IPS-20b (cell line): ENCODE results near the gene IFT122.
"Not testable (repeated sequence)": the region's sequence is repeated elsewhere in the genome, so short reads cannot be mapped to it uniquely, and the experiment has no call there.

Experiments used
- H3K27ac ChIP-seq: one replicate; pipeline ENCODE4 v1.5.1; 2013; ENCODE audit warnings: low read length
- H3K27me3 ChIP-seq: 2 replicates; pipeline ENCODE4 v1.6.1; 2013; ENCODE audit warnings: mild to moderate bottlenecking, low read length, inconsistent platforms; ENCODE audit not compliant: insufficient read depth
- H3K36me3 ChIP-seq: 2 replicates; pipeline ENCODE4 v1.6.1; 2013; ENCODE audit warnings: low read depth, mild to moderate bottlenecking, inconsistent platforms, low read length, moderate library complexity; ENCODE audit not compliant: insufficient read depth
- H3K4me1 ChIP-seq: 2 replicates; pipeline ENCODE4 v1.6.1; 2013; ENCODE audit warnings: mild to moderate bottlenecking, control low read depth, inconsistent platforms, low read length, moderate library complexity; ENCODE audit not compliant: insufficient read depth
- H3K4me3 ChIP-seq: 2 replicates; pipeline ENCODE4 v1.5.1; 2013; ENCODE audit warnings: mild to moderate bottlenecking, low read length, inconsistent platforms
- H3K9ac ChIP-seq: 2 replicates; pipeline ENCODE4 v1.6.1; 2013; ENCODE audit warnings: low read depth, mild to moderate bottlenecking, inconsistent platforms, low read length, moderate library complexity
- H3K9me3 ChIP-seq: 2 replicates; pipeline ENCODE4 v1.6.1; 2013; ENCODE audit warnings: mild to moderate bottlenecking, low read depth, low read length, inconsistent platforms; ENCODE audit not compliant: insufficient read depth

The IFT122 gene

GRCh38 chr3:129491794-129492193 lies 51.8 kb downstream of the IFT122 start:
- Histone ChIP-seq H3K36me3 (peaks cover 18% of the 10 kb centered on the region; the same call in 1 of the 2 replicates), H3K4me3 (no peak overlapping the region), H3K9me3 (no peaks in the 10 kb centered on the region), H3K27me3 (no peaks in the 10 kb centered on the region), H3K27ac (no peak overlapping the region), H3K4me1 (peaks cover 10% of the 10 kb centered on the region), H3K9ac (no peak overlapping the region)

GRCh38 chr3:129492691-129493090 lies 52.7 kb downstream of the IFT122 start:
- Histone ChIP-seq H3K4me1 (peaks cover 9% of the 10 kb centered on the region; the same call in 1 of the 2 replicates), H3K36me3 (peaks cover 26% of the 10 kb centered on the region; the same call in 1 of the 2 replicates), H3K9me3 (no peaks in the 10 kb centered on the region), H3K9ac (no peak overlapping the region), H3K4me3 (no peak overlapping the region), H3K27me3 (no peaks in the 10 kb centered on the region), H3K27ac (no peak overlapping the region)

GRCh38 chr3:129493206-129493605 lies 53.2 kb downstream of the IFT122 start:
- H3K9me3 ChIP-seq = no peaks in the 10 kb centered on the region
- peaks cover 9% of the 10 kb centered on the region; the same call in 1 of the 2 replicates for H3K4me1 ChIP-seq
- H3K4me3 ChIP-seq = no peak overlapping the region
- no peaks in the 10 kb centered on the region for H3K27me3 ChIP-seq
- H3K9ac ChIP-seq = no peak overlapping the region
- H3K36me3 ChIP-seq = peaks cover 28% of the 10 kb centered on the region; the same call in 1 of the 2 replicates
- H3K27ac ChIP-seq = no peak overlapping the region

GRCh38 chr3:129494499-129494898 lies 54.5 kb downstream of the IFT122 start:
- not testable (repeated sequence) for H3K4me3 ChIP-seq, H3K9me3 ChIP-seq, H3K27ac ChIP-seq, H3K9ac ChIP-seq, H3K27me3 ChIP-seq, H3K4me1 ChIP-seq
- H3K36me3 ChIP-seq = peaks cover 28% of the 10 kb centered on the region; the same call in 1 of the 2 replicates

GRCh38 chr3:129495006-129495639 lies 55.1 kb downstream of the IFT122 start:
- H3K27me3 ChIP-seq, H3K9me3 ChIP-seq, H3K27ac ChIP-seq, H3K4me3 ChIP-seq, H3K9ac ChIP-seq, H3K4me1 ChIP-seq: not testable (repeated sequence)
- peaks cover 31% of the 10 kb centered on the region for H3K36me3 ChIP-seq

GRCh38 chr3:129497876-129498275 lies 57.9 kb downstream of the IFT122 start:
- H3K4me1 ChIP-seq, H3K9ac ChIP-seq, H3K27me3 ChIP-seq, H3K27ac ChIP-seq, H3K4me3 ChIP-seq, H3K9me3 ChIP-seq: not testable (repeated sequence)
- peaks cover 22% of the 10 kb centered on the region for H3K36me3 ChIP-seq

GRCh38 chr3:129498603-129499488 lies 58.8 kb downstream of the IFT122 start:
- not testable (repeated sequence) for H3K4me1 ChIP-seq, H3K4me3 ChIP-seq, H3K9me3 ChIP-seq, H3K9ac ChIP-seq, H3K27ac ChIP-seq, H3K27me3 ChIP-seq
- peaks cover 25% of the 10 kb centered on the region for H3K36me3 ChIP-seq

- not testable (repeated sequence) for H3K4me1 ChIP-seq, H3K27me3 ChIP-seq, H3K9me3 ChIP-seq, H3K27ac ChIP-seq, H3K9ac ChIP-seq, H3K4me3 ChIP-seq
- H3K36me3 ChIP-seq = peaks cover 31% of the 10 kb centered on the region
These were observed 59.7 kb downstream of the IFT122 start for GRCh38 chr3:129499604-129500333.

- H3K4me3 ChIP-seq = no peak overlapping the region
- H3K36me3 ChIP-seq = peaks cover 37% of the 10 kb centered on the region
- no peaks in the 10 kb centered on the region for H3K27me3 ChIP-seq
- no peak overlapping the region for H3K27ac ChIP-seq
- no peaks in the 10 kb centered on the region for H3K4me1 ChIP-seq
- no peaks in the 10 kb centered on the region for H3K9me3 ChIP-seq
- no peak overlapping the region for H3K9ac ChIP-seq
These were observed 60.3 kb downstream of the IFT122 start for GRCh38 chr3:129500334-129500658.

- H3K9me3 ChIP-seq = no peaks in the 10 kb centered on the region
- peaks cover 43% of the 10 kb centered on the region for H3K36me3 ChIP-seq
- H3K4me3 ChIP-seq = no peak overlapping the region
- no peaks in the 10 kb centered on the region for H3K27me3 ChIP-seq
- H3K9ac ChIP-seq = no peak overlapping the region
- no peaks in the 10 kb centered on the region for H3K4me1 ChIP-seq
- H3K27ac ChIP-seq = no peak overlapping the region
These were observed 61.6 kb downstream of the IFT122 start for GRCh38 chr3:129501630-129502029.

GRCh38 chr3:129502641-129503408 lies 62.8 kb downstream of the IFT122 start:
- H3K4me3 ChIP-seq = no peak overlapping the region
- no peaks in the 10 kb centered on the region for H3K9me3 ChIP-seq
- H3K9ac ChIP-seq = no peak overlapping the region
- peaks cover 37% of the 10 kb centered on the region for H3K36me3 ChIP-seq
- H3K4me1 ChIP-seq = no peaks in the 10 kb centered on the region
- no peak overlapping the region for H3K27ac ChIP-seq
- H3K27me3 ChIP-seq = no peaks in the 10 kb centered on the region
